Spleen (tissue), 7 donors: ENCODE data around the gene DMXL1.

Source experiments
- POLR2A ChIP-seq, 3 donors: fragments of 450-650 bp; IDR thresholded peaks; one replicate each; pipeline ENCODE4 v1.5.1; 2017; ENCODE audit warnings: antibody characterized with exemption in 3 of 3, mild to moderate bottlenecking in 1 of 3
- POLR2AphosphoS5 ChIP-seq, 3 donors: sonication (generic); formaldehyde crosslinking; IDR thresholded peaks; one replicate each; pipeline ENCODE4 v1.5.1; 2017; ENCODE audit warnings: antibody characterized with exemption in 3 of 3
- TF ChIP-seq, protein P1 (sequence below), 11 experiments: fragments of 200-600 bp in 7 of 11; fragments of 450-650 bp in 4 of 11; sonication (generic) in 4 of 11; IDR thresholded peaks in 8 of 11; conservative IDR thresholded peaks in 3 of 11; 1 replicate in 7 of 11; 2 replicates in 4 of 11; pipeline versions ENCODE4 v1.4.0 to v1.8.0; 2016 to 2021; ENCODE audit warnings: antibody characterized with exemption in 11 of 11, inconsistent platforms in 4 of 11, mild to moderate bottlenecking in 1 of 11
- donor health status: DM: no; HTN: no; CAD: no; lungs with moderate emphysema.
- donor health status: DM: no; HTN: no; CAD: no.
- donor health status: DM: no; HTN: no; CAD: no.

DNA sequence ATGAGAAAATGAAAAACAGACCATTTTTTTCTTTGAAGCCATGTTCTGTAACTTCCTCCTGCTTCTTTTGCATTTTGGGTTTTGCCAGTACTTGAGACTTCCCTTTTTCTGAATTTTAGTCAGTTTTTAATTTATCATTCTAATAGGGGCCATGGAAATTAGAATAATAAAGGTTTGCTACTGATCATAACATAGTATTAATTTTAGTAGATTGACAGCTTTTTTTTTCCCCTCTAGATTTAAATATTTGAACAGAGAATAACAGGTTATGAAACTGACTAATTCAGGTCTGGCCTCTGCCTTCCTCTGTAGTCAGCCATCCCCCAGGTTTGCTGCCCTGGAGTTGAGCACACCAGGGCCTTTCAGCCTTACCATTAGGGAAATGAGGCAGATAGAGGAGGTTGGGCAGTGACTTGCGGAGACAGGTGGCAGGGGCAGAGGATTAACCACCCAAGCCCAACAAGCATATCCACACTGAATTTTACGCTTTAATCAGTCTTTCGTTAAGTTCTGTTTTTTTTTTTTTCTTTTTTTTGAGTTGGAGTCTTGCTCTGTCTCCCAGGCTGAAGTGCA, 204.8 kb downstream of the DMXL1 start:
- TF ChIP-seq, protein P1, sequence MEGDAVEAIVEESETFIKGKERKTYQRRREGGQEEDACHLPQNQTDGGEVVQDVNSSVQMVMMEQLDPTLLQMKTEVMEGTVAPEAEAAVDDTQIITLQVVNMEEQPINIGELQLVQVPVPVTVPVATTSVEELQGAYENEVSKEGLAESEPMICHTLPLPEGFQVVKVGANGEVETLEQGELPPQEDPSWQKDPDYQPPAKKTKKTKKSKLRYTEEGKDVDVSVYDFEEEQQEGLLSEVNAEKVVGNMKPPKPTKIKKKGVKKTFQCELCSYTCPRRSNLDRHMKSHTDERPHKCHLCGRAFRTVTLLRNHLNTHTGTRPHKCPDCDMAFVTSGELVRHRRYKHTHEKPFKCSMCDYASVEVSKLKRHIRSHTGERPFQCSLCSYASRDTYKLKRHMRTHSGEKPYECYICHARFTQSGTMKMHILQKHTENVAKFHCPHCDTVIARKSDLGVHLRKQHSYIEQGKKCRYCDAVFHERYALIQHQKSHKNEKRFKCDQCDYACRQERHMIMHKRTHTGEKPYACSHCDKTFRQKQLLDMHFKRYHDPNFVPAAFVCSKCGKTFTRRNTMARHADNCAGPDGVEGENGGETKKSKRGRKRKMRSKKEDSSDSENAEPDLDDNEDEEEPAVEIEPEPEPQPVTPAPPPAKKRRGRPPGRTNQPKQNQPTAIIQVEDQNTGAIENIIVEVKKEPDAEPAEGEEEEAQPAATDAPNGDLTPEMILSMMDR (IDR thresholded peaks at IDR 0.05 in 8 of 11, conservative IDR thresholded peaks at IDR 0.05 in 3 of 11) = no peak
- no peak for TF ChIP-seq POLR2A (IDR thresholded peaks at IDR 0.05)
- peak in 2 of 3 donors; percentile 48 to 68 for TF ChIP-seq POLR2AphosphoS5 (IDR thresholded peaks at IDR 0.05)
